ENCODE measurements around the gene TENT4B.
A peak's percentile ranks its signal among the peaks of the same experiment; 100 is the strongest.

The TENT4B gene

DNA sequence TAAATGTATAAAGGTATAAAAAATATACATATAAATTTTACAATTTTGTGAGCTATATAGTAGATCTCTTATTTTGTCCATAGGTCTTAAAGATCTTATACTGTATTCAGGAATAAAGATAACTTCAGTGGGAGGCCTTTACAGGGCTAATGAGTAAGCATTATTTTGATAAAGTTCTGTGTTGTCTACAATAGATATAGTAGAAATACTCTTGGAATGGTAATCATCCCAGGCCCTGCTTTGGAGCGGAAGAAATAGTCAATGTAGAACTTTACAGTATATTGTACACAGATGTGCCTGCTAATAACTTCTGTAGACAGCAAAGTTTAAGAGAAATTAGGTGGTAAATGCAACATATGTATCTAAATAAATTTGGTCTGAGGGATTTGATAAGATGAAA, 42.6 kb downstream of the TENT4B start:
- no peak overlapping the region for H3K27ac Mint-ChIP-seq
- peaks cover 30 to 66% of the 10 kb centered on the region in 2 donors for H3K4me1 Mint-ChIP-seq
- DNase-seq: no peak
- peaks cover 6 to 21% of the 10 kb centered on the region in 2 donors for H3K36me3 Mint-ChIP-seq
- H3K9me3 Mint-ChIP-seq: peaks cover 0 to 5% of the 10 kb centered on the region in 2 donors
- no peak overlapping the region for H3K4me3 Mint-ChIP-seq
- no peak for ATAC-seq (replicated peaks)
- H3K27me3 Mint-ChIP-seq: no peaks in the 10 kb centered on the region

DNA sequence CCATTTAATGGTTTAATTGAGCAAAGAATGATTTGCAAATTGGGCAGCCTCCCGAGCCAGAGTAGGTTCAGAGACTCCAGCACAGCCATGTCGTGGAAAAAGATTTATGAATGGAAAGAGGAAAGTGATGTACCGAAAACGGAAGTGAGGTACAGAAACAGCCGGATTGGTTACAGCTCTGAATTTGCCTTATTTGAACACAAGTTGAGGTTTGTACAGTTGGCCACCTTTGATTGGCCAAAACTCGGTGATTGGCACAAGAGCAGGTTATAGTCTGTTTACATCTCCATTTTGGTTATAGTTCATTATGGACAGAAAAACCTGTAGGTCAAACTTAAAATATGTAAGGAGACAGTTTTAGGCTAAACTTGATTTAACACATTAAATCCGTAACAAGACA, 44.5 kb downstream of the TENT4B start:
- Mint-ChIP-seq H3K27ac (no peak overlapping the region), H3K27me3 (no peaks in the 10 kb centered on the region), H3K4me3 (no peak overlapping the region), H3K4me1 (peaks cover 30 to 67% of the 10 kb centered on the region in 2 donors), H3K36me3 (peaks cover 6 to 21% of the 10 kb centered on the region in 2 donors), H3K9me3 (peaks cover 0 to 5% of the 10 kb centered on the region in 2 donors)
- no peak for ATAC-seq (replicated peaks)
- DNase-seq: no peak

DNA sequence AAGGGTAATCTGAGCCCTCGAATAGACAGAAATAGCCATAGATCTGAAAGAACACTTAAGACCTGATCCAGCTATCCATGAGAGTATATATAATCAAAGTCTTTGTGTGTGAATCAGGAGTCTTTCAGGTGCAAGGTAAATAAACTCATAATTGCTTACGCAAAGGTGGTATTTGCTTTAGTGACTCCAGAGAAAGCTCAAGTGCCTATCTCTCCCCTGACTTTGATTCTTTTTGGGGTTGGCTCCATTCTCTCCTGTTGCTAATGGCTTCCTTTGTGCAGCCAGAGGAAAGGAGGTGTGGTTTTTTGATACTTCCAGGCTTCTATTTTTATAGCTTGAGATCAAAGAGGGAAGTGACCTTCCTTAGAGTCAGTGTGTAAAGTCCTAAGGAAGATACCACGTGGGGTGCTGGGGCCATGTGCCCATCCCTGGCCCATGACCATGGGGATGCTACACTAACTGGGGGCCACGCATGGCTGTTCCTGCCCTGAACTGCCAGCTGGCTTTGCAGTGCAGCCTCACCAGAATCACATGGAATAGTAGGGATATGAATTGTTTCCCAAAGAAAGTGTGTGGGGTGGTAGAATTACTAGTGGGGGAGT, 45.8 kb downstream of the TENT4B start:
- Mint-ChIP-seq H3K4me3 (no peak overlapping the region), H3K9me3 (no peaks in the 10 kb centered on the region), H3K36me3 (peaks cover 3 to 11% of the 10 kb centered on the region in 2 donors), H3K27ac (peak overlapping the region; percentile 80), H3K27me3 (no peaks in the 10 kb centered on the region), H3K4me1 (peaks cover 25 to 68% of the 10 kb centered on the region in 2 donors)
- DNase-seq (no peak), ATAC-seq (replicated peaks) (no peak)

DNA sequence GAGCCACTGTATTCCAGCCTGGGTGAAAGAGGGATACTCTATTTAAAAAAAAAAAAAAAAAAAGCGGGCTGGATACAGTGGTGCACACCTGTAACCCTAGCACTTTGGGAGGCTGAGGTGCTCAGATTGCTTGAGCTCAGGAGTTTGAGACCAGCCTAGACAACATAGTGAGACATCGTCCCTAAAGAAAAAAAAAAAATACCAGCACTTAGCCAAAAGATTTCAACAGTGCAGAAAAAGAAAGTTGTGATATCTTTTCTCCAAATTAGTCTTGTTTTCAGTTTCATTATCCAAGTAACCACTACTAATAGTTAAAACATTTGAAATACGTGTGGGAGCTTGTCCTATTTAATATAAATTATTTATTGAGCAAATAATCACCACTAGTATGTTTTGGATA, 48.7 kb downstream of the TENT4B start:
- Mint-ChIP-seq H3K9me3 (no peaks in the 10 kb centered on the region), H3K27ac (no peak overlapping the region), H3K4me1 (peaks cover 25 to 49% of the 10 kb centered on the region in 2 donors), H3K36me3 (peaks cover 0 to 5% of the 10 kb centered on the region in 2 donors), H3K27me3 (no peaks in the 10 kb centered on the region), H3K4me3 (no peak overlapping the region)
- DNase-seq: no peak
- ATAC-seq (replicated peaks): no peak

DNA sequence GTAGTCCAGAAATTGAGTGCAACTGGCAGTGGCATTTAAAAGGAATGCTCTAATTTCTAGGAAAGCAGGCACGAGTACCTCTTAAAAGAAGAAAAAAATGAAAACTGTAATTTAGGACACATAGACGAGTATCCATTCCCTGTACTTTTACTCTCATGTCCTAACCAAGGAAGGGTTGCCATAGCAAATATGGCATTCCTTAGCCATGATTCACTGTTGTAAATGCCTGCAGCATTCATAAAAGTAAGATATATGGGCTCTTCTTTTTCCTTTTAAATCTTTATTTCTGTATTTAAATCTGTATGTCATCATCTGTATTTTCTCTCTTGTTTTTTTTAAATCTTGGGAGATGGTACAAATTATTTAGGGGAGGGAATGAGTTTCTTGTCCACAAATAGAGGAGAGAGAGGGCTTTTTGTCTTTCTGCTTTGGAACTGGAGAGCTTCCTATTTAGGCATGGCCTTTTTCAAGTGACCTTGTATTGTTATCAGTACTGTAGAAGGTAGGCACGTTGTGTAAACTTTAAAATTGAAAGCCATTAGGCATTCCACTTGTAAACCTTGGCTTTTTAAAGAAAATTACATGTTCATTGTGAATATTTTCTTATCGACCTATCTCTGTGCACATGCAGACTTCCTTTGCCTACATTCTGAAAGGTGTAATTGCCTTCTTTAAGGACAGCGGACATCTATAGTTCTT, 50.0 kb downstream of the TENT4B start:
- DNase-seq (no peak), ATAC-seq (replicated peaks) (no peak)
- Mint-ChIP-seq H3K27ac (peak overlapping the region; percentile 56), H3K36me3 (peaks cover 0 to 5% of the 10 kb centered on the region in 2 donors), H3K4me3 (no peak overlapping the region), H3K9me3 (no peaks in the 10 kb centered on the region), H3K4me1 (peaks cover 23 to 49% of the 10 kb centered on the region in 2 donors), H3K27me3 (no peaks in the 10 kb centered on the region)

DNA sequence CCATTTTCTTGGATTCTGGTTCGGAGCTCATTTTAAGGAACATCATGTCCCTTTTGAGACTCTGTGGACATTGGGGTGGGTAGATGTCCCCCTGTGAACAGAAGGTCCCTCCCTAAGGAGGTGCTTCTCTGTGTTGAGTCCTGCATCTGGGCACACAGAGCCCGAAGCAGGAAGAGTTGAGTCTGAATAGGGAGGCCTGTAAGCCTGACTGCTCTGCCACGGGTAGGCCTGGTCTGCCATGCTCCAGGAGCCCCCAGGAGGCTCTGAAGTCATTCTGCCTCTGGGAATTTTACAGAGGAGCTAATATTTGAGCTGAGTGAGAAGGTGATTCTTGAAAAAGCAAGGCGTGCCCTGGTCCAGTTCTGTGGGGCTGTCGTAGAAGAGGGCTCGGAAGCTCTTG, 50.6 kb downstream of the TENT4B start:
- H3K27ac Mint-ChIP-seq: no peak overlapping the region
- no peak for ATAC-seq (replicated peaks)
- H3K27me3 Mint-ChIP-seq: no peaks in the 10 kb centered on the region
- peaks cover 0 to 5% of the 10 kb centered on the region in 2 donors for H3K36me3 Mint-ChIP-seq
- peaks cover 26 to 49% of the 10 kb centered on the region in 2 donors for H3K4me1 Mint-ChIP-seq
- no peak overlapping the region for H3K4me3 Mint-ChIP-seq
- no peak for DNase-seq
- no peaks in the 10 kb centered on the region for H3K9me3 Mint-ChIP-seq

DNA sequence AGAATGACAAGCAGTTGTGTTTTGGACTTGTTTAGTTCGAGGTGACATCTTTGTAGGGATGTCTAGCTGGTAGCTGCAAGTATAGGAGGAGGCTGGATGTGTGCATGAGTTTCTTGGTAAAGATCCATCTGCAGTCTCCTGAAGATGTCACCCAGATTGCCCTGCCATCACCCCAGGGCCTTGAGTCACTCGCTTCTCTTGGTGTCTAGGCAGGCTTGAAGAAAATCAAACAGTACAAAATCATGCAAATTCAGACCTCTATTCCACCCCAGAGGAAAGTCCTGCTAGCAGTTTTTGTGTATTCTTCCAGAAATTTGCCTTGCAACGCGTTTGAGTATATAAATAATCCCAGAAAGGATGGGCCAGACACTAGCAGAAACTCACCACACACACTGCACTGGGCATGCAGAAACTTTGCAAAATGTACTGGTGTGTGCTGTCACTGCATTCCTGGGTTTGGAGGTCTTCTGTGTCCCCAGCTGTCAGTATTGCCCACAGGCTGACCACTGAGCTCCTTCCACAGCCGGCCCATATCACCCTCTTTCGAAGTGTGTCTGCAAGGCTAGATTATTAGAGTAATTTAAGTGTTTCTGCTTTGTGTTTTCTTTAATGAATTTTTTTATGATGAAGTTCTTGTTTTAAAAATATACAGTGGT, 51.5 kb downstream of the TENT4B start:
- H3K4me1 Mint-ChIP-seq: peaks cover 29 to 49% of the 10 kb centered on the region in 2 donors
- no peak overlapping the region for H3K4me3 Mint-ChIP-seq
- H3K27ac Mint-ChIP-seq: no peak overlapping the region
- no peaks in the 10 kb centered on the region for H3K9me3 Mint-ChIP-seq
- DNase-seq: no peak
- H3K36me3 Mint-ChIP-seq: peaks cover 0 to 2% of the 10 kb centered on the region in 2 donors
- H3K27me3 Mint-ChIP-seq: no peaks in the 10 kb centered on the region
- no peak for ATAC-seq (replicated peaks)

DNA sequence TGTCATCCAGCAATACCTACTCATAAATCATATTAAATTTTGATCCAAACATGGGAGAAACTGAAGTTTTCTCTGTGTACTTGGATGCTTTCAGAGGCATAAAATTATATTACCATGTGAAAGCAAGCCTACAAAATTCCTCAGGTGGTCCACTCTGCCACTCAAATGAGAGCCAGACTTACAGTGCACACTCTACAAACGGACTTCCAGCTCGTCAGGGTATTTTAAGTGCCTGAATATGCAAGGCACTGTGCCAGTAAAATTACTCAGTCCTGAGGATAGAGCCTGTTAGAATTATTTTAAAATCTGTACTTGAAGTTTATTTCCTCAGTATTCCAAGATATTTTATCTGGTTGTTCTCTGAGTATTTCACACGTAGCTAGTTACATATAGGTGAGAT, 54.5 kb downstream of the TENT4B start:
- DNase-seq: no peak
- Mint-ChIP-seq H3K4me1 (peaks cover 40 to 52% of the 10 kb centered on the region in 2 donors), H3K27ac (no peak overlapping the region), H3K9me3 (no peaks in the 10 kb centered on the region), H3K27me3 (no peaks in the 10 kb centered on the region), H3K4me3 (no peak overlapping the region), H3K36me3 (peaks cover under 1 to 2% of the 10 kb centered on the region in 2 donors)
- ATAC-seq (replicated peaks): no peak

DNA sequence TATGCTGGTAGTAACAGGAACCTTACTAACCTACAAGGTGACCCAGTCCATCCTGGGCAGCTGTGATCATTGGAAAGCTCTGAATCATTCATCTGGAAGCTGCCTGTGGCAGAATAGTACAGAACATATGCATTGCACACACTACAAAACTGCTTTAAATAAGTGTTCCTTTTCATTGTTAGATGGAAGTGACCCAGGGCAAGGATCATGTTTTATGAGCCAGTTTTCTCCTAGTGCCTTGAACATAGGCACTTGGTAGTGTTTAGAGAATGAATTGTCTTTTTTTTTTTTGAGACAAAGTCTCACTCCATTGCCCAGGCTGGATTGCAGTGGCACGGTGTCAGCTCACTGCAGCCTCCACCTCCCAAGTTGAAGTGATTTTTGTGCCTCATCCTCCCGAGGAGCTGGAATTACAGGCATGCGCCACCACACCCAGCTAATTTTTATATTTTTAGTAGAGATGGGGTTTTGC, 55.4 kb downstream of the TENT4B start:
- H3K4me1 Mint-ChIP-seq: peaks cover 38 to 46% of the 10 kb centered on the region in 2 donors
- peak overlapping the region; percentile 53 for H3K27ac Mint-ChIP-seq
- H3K4me3 Mint-ChIP-seq: no peak overlapping the region
- no peaks in the 10 kb centered on the region for H3K27me3 Mint-ChIP-seq
- ATAC-seq (replicated peaks): no peak
- DNase-seq: no peak
- no peaks in the 10 kb centered on the region for H3K9me3 Mint-ChIP-seq
- H3K36me3 Mint-ChIP-seq: peaks cover 2 to 7% of the 10 kb centered on the region in 2 donors

DNA sequence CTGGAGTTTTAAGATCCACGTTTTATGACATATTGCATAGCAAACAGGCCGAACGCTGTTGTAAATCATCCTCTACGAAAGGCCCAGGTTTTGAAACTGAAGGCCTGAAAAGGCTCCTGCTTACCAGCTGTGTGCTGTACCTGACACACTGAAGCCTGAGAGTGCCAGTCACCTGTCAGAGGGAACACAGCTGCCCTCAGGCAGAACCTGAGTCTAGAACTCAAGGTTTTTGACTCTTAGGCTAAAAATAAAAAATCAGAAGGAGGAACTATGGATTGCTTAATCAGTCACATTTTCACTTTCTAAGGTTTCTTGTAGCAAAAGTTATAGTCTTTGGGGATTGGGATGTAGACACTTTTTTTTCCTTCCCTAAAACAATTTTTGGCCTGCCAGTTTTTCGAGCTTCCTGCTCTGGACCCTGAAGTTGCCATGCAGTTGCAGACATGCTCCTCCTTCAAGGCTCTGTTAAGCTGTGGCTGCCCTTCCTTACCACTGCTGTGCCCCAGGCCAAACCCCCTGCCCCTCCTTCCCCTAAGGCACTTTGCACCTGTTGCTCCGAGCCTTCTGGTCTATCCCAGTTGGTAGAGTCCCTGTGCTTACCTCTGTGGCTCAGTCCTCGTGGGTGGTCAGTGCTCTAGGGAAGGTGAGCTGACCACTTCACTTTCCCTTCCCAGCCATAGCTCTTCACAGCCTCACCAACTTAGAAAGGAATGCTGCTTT, 56.6 kb downstream of the TENT4B start:
- Mint-ChIP-seq H3K27me3 (no peaks in the 10 kb centered on the region), H3K9me3 (no peaks in the 10 kb centered on the region), H3K4me1 (peaks cover 28 to 37% of the 10 kb centered on the region in 2 donors), H3K4me3 (no peak overlapping the region), H3K27ac (peak overlapping the region; percentile 38), H3K36me3 (peaks cover 2 to 10% of the 10 kb centered on the region in 2 donors)
- DNase-seq (no peak), ATAC-seq (replicated peaks) (peak; percentile 47 to 59)

DNA sequence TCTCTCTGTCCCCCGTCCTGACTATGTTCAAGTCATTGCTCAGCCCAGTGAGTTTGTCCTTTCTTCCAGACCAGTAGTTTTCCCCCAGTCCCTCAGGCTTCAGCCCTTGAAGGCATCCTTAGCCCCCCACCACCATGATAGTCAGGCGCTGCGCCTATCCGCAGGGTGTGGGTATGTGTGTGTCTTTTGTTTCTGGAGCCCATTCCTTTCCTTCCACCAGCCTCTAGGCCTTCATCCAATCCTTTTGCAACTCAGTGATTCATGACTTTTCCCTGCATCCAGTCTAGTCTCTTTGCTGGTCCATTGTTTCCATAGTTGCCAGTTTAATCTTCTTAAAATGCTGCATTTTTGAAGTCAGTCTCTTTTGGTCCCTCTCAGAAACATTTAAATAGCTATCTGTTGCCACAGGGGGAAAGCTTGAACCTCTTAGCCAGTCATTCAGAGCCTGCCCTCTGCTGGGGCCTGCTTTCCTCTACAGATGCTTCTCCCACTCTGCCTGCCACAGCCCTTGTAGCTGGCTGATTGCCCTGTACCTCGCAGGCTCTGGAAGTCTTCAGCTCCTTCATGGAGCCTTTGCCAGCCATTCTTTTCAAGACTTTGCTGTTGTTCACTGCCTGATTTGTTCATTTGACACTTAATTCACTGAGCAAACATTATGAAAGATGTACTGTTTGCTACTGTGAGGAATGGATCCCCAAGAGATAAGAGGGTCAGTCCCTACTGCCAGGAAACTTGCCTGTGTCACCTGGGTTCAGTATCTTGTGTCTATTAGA, 57.3 kb downstream of the TENT4B start:
- H3K4me3 Mint-ChIP-seq: peak overlapping the region; percentile 36 to 57
- no peaks in the 10 kb centered on the region for H3K9me3 Mint-ChIP-seq
- ATAC-seq (replicated peaks): peak; percentile 93 to 96
- H3K4me1 Mint-ChIP-seq: peaks cover 27 to 36% of the 10 kb centered on the region in 2 donors
- peaks cover 3 to 17% of the 10 kb centered on the region in 2 donors for H3K36me3 Mint-ChIP-seq
- peak; percentile 37 for DNase-seq
- H3K27me3 Mint-ChIP-seq: no peaks in the 10 kb centered on the region
- H3K27ac Mint-ChIP-seq: peak overlapping the region; percentile 72

DNA sequence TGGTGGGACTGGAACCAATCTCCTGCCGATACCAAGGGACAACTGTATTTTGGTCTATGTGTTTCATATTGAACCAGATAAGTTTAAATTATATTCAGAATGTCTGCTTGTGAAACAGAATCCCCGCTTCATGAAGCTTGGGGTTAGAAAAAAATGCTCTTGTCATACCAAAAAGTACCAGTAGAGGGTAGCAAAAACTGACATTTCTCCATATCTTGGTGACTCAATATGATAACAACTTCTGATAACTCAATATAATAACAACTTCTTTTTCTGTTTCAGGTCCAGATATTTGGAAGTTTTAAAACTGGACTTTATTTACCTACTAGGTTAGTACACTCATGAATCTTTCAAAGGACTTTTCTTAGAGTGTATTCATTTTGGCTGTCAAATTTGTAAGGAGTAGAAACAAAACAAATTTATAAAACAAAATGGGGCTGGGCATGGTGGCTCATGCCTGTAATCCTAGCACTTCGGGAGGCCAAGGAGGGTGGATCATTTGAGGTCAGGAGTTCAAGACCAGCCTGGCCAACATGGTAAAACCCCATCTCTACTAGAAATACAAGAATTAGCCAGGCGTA, 60.9 kb downstream of the TENT4B start:
- Mint-ChIP-seq H3K9me3 (no peaks in the 10 kb centered on the region), H3K36me3 (peaks cover 8 to 29% of the 10 kb centered on the region in 2 donors), H3K27me3 (no peaks in the 10 kb centered on the region), H3K4me3 (no peak overlapping the region), H3K4me1 (peaks cover 18 to 19% of the 10 kb centered on the region in 2 donors), H3K27ac (peak overlapping the region; percentile 14)
- no peak for DNase-seq
- ATAC-seq (replicated peaks): peak; percentile 38

DNA sequence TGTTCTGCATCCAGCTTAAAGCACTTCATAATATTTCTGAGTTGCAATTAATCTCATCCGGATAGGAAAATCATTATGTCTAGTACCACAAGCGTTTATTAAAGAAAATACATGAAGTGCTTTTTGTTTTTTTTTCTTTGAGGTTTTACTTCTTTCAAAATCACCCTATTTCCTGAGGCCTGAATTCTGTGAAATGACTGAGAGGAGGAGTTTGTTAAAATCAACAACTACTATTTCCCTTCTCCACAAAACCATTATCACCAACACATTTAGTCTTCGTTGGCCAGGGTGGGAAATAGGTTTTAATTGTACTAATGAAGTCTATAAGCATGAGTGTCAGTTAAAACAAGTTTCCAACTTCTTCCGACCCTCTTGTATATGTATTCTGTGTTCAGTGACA, 62.6 kb downstream of the TENT4B start:
- H3K4me1 Mint-ChIP-seq: peaks cover 1 to 2% of the 10 kb centered on the region in 2 donors
- no peaks in the 10 kb centered on the region for H3K27me3 Mint-ChIP-seq
- H3K36me3 Mint-ChIP-seq: peaks cover 11 to 33% of the 10 kb centered on the region in 2 donors
- H3K9me3 Mint-ChIP-seq: no peaks in the 10 kb centered on the region
- DNase-seq (no peak), ATAC-seq (replicated peaks) (no peak)
- no peak overlapping the region for H3K27ac Mint-ChIP-seq
- no peak overlapping the region for H3K4me3 Mint-ChIP-seq
